ENCODE measurements around the gene COLEC12.

DNA sequence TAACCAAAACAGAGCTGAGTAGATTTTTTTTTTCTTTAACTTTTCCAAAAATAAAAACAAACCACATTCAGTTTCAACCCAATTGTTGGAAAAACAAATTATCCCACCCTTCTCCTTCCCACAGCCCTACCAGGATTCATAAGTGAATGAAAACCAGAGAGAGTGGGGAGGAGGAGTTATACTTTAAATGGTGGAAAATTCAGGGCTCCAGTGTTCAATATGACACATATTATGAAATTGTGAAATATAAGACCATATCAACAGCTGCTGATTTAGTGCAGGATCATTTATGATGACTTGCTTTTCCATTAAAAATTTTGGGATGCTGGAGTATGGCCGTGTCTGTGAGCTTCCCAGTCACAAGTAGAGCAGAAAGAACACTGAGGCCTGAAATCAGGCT lies 26.7 kb downstream of the COLEC12 start:
- TF ChIP-seq POLR2AphosphoS5 (IDR thresholded peaks at IDR 0.05; ENCODE audit: borderline replicate concordance, low read depth, low read length) (no peak), EZH2 (IDR thresholded peaks at IDR 0.05) (no peak)
